Stimulated activated CD8-positive, alpha-beta memory T cell treated with anti-CD3 and anti-CD28 coated beads, Interleukin-4, amount 100 ng/mL, for 24 hours (primary cell): ENCODE results near the gene PAX5.

Experiments used
- DNase-seq: peaks from one replicate; pipeline ENCODE4 v3.0.0-alpha.2; 2020; ENCODE audit warnings: low read depth

Gene PAX5

GRCh38 chr9:36987891-36988290 lies 46.2 kb downstream of the PAX5 start:
- DNase-seq, result no peak

DNA sequence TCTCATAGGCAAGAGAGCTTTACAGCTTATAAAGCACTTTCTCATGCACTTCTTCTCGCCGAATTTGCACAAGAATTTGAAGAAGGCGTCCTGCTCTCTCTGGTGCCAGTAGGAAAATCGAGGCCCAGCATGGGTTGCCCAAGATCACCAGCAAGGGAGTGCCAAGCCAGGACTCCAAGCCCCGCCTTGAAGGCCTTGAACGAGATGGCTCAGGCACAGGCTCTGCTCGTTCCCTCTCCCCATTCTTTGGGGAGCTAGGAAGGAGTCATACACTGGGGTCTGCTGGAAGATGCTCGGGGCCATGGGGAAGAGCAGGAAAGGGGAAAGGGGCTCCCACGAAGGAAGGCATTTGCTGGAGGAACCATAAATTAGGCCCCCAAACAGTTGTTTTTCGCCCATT lies 46.7 kb downstream of the PAX5 start:
- no peak for DNase-seq

DNA sequence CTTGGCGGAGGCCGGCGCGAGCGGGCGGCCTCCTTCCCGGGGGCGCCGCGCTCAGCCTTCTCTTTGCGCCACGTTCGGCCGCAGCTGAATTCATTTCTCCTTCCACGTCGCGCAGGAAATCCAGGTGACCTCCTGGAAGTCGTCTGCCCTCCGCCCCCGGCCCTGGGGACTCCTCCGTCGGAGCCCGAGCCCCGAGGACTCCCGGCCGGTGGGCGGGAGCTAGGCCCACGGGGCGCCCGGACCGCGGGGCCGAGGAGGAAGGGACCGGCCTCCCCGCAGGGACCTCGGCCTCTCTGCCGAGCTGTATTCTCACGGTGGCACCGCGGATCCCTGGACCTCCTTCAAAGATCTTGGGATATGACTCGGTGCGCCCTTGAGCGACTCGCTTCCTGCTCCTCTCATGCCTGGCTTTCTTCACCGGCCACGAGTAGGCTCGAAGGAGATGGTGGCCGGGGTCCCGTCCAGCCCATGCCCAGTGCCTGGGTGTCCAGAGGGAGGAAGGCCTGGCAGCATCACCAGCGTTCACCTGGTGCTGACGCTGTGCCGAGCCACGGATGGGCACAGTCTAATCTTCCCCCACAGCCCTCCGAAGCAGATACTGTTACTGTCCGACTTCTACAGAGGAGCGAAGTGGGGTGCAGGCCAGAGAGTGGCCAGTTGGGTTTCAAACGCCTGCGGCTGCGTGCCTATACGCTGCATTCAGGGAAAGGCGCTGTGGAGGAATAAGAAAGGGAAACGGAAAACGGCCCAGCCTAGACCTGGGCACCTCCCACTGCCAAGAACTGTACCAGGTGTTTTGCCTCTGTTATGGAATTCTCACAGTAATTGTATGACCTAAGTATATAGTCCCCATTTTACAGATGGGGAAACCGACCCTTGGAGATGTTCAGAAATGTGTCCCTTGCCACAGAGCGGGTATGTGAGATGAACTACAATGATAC lies 47.3 kb downstream of the PAX5 start:
- no peak for DNase-seq

DNA sequence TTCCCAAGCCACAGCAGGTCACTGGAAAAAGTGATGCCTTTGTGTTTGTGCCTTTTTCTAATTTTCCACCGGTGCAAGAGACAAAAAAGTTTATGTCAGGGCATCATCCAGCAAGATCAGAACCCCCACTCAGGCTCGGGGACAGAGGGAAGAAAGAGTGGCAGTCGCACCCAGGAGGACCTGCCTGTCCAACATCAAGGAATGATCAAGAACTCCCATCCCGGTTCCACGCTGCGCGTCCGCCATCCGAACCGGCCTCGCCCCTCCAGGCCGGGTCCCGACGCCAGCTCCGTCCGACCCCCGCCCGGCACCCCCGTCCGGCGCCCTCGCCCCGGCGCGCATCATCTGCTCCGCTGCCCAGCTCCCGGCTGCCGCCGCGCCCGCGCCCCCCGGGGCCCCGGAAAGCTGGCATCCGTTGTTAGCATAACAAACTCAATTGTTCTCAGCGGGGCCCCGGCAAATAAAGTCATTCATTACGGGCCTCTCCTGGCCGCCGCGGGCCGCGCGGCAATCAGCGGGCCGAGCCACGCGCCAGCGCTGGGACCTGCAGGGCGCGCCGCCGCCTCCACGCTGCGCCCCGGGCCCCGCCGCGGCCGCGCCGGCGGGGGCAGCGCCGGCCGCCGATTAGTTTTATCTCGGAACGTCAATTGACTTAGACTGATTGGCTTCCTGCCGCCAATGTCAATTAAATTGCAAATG lies 48.1 kb downstream of the PAX5 start:
- DNase-seq, result no peak

GRCh38 chr9:36985061-36985768 lies 48.9 kb downstream of the PAX5 start:
- DNase-seq, result no peak

- DNase-seq, result no peak
Measured at GRCh38 chr9:36980148-36980974, 53.7 kb downstream of the PAX5 start.

DNA sequence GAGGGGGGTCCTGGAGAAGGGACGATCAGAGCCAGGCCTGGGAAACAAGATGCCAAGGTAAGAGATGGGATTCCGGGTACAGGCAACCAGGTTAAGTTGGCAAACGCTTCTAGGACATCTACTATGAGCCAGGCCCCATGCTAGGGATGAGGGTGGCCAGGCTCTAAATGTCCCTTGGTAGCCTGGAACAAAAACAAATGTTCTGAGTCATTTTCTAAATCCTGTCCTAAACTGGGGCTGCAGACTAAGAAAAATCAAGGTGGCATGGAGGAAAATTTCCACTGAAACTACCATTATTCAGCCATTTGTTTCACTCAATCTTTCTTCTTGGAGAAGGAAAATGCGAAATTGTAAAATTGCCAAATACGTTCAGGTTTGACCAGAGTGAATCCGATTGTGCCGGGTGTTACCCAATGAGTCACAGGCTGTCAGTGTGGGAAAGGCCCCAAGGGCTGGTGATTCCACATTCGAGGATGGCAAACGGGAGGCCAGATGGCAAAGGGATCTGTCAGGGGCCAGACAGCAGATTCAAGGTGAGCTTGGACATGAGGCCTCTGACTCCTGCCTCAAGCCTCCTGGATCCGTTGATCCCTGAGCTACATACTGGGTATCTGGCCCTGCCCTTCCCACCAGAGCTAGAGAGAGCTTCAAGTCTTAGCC lies 57.6 kb downstream of the PAX5 start:
- DNase-seq, result no peak

DNA sequence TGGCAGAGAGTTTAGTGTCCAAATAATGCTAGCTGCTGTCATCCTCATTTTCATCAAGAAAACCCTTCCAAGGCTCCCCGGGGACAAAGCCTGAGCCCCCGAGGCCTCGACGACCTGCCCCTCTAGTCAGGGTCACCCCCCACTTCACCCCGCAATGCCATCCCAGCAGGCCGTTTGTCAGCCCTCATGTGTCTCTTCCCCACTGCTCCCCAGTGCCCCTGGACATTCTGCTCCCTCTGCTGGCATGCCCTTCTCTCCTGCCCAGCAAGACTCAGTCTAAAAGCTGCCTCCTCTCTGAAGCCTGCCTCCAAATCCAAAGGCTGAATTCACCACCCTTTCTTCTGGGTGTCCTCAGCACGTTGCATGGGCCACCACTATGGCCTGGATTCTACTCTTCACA lies 59.3 kb downstream of the PAX5 start:
- DNase-seq, result no peak

GRCh38 chr9:36971935-36972488 lies 62.1 kb downstream of the PAX5 start:
- no peak for DNase-seq

GRCh38 chr9:36970007-36970888 lies 63.8 kb downstream of the PAX5 start:
- DNase-seq, result no peak

GRCh38 chr9:36969216-36969771 lies 64.8 kb downstream of the PAX5 start:
- DNase-seq, result no peak

DNA sequence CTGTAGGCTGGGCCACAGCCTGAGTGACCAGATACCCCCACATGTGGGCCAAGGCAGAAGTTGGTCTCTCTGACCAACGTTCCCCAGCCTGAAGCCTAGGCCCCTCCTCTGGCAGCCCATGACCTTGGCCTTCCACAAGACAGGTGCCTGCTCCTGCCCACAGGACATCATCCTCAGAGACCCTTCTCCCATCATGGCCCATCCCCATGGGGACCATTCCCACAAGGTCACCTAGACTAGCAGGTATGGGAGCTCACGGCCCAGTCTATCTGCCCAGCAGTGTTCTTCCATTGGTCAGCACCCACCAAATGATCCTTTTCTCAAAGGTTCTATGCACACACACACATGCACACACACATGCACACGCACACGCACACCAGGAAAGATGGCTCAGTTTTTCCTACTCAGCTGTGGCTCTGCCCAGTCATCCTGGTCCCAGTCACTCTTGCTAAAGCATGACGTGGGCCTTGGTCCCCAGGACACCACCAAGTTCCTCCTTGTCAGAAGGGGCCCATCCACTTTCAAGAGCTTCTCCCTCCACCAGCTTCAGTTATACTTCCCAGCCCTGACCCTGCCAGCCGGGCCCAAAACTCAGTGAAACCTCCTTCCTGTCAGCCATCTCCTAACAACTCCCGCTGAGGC lies 65.4 kb downstream of the PAX5 start:
- DNase-seq, result no peak

GRCh38 chr9:36967997-36968396 lies 66.1 kb downstream of the PAX5 start:
- DNase-seq, result no peak

- no peak for DNase-seq
Measured at GRCh38 chr9:36966371-36967097, 67.5 kb downstream of the PAX5 start.

DNA sequence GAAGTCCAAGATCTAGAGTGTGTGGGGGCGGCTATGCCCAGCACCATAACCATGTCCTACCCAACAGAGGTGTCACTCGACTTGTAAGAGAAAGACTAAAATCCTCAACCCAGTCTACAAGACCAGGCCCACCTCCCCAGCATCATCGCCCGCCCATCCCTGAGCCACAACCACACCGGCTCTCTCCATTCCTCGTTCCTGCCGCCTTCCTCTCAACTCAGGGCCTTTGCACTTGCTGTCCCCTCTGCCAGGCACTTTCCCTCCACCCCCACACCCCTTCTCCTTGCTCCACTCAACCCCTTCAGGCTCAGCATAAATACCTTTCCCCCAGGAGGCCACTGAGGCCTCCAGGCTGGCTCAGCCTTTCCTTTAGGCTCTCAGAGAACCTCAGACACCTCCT lies 69.3 kb downstream of the PAX5 start:
- no peak for DNase-seq

DNA sequence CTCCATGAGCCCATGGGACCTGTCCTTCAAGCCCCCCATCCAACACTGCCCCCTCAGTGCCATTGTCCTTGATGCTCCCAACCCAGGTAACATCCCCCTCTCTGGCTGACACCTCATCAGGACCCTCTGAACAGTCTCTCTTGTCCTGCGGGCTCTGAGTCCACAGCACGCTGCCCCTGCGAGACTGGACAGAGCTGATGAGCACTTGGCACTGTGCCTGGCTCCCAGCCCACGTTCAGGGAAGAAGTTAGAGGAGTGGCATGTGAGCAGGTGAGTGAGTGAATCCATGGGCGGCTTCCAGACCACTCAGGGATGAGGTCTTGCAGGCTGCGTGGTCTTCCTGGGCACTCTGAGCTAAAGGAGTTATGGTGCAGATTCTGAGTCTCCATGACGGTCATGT lies 70.7 kb downstream of the PAX5 start:
- DNase-seq, result no peak

DNA sequence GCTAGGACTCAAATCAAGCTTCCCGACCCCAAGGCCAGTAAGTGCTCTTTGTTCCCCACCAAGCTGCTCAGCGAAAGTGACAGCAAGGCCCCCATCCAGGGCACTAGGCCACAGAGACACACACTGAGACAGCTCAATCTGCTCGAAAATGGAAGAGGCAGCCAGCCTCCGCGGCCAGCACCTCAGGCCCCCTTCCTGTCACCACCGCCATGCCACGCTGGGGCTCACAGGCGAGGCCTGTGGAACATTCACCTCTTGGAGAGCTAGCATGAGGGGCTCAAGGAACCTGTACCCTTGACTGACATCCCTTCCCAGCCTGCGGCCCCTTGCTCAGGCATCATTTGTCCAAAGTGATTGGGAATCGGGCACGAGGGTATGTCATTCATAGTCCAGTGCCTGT lies 71.4 kb downstream of the PAX5 start:
- no peak for DNase-seq

DNA sequence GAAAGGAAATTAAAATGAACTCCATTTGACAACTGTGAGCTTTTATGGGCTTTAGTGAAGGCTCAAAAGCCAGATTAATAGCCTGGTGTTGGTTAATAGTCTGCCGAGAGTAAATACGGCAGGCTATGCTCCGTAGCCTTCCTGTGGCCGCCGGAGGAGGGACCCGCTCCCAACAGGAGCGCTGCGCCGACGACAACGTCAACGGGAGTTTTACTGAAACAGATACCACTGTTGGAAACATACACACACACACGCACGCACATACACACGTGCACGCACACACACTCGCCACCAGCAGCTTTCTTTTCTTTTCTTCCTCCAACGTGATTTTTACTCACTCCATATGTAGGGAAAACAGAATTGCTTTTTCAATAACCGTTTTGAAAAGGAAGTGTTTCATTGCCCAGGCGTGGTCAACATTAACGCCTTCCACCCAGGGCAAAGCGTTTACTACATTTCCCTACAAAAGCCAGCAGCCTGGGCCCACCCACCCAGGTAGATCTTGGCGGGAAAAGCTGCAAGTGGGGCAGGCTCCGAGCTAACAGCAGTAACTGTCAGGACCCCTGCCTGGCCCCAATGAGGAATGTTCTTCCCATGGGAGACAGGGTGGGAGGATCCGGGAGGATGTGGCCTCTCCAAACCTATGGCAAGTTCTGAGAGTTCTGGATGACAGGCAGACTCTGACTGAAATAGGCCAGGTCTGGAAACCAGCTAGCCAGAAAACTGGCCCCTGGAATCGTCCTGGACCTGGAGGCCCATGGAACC lies 72.3 kb downstream of the PAX5 start:
- DNase-seq, result no peak
